Measurements from ENCODE around the gene CACNA1G.

The CACNA1G gene

DNA sequence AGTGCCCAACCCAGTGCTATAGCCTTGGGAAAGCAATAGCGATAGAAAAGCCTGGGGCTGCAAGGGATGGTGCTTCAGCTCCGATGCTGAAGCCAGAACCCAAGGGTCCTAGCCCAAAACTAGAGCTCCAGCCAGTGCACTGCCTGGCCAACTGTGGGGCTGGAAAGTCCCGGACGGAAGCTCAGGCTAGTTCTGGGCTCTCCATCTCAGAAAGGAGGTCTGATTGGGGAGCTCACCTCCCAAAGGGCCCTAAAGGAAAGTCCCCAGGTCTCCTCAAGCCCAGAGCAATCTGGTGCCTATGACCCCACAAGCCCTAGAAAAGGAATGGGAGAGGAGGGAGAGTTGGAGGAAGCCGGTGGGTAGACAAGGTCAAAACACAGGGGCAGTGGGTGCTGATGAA is 72.1 kb downstream of the CACNA1G start:
- no peak for DNase-seq (ENCODE audit: low read depth)

DNA sequence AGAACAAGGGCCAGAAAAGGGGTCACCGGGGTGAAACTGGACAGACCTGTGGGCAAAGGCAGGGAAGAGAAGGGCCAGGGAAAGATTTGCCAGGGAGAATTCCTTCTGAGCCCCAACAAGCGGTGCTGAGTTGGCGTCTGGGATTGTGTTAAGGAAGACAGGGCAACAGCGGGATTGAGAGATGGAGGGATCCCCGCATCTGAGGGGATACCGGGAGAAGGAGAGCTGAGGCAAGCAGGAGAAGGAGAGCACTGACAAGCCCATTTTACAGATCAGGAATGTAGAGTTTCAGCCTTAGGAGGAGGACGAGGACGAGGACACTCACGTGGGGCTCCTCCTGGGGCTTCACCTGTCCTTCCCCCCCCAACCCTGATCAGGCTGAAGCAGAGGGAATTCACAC is 73.2 kb downstream of the CACNA1G start:
- DNase-seq (ENCODE audit: low read depth) = no peak

DNA sequence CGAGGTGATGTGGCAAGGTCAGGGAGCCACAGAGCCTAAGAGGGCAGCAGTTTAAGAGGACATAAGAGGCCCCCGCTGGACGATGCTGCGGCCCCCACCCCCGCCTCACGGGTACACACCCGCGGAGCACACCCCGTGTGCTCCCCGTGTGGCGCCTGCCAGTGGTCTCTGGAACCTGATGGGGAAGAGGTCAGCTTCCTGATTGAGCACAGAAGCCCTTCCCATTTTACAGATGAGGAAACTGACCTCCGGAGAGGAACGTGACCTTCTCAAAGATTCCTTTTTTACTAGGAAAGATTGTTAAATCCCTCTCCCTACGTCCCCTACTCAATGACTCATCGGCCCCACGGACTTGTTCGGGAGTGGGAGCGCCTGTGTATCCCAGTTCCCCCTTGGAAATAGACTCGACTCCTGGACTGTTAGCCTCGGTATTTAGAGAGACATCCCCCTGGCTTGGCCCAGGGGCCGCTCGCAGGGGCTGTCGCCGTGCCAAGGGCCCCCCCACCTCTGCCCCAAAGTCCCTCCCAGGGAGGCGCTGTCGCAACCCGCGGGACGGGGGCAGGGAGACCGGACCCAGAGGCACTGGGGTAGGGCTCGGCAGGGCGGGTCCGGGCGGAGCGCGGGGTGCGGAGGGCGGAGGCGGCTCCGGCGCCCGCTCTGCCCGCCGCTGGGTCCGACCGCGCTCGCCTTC is 73.9 kb downstream of the CACNA1G start, which contains the start of gene ABCC3:
Gene ABCC3, plus strand, starts transcription at position 658 of the 691 bp plus-strand sequence. CDS start 56 bp downstream, outside the sequence.
- no peak for DNase-seq (ENCODE audit: low read depth)

DNA sequence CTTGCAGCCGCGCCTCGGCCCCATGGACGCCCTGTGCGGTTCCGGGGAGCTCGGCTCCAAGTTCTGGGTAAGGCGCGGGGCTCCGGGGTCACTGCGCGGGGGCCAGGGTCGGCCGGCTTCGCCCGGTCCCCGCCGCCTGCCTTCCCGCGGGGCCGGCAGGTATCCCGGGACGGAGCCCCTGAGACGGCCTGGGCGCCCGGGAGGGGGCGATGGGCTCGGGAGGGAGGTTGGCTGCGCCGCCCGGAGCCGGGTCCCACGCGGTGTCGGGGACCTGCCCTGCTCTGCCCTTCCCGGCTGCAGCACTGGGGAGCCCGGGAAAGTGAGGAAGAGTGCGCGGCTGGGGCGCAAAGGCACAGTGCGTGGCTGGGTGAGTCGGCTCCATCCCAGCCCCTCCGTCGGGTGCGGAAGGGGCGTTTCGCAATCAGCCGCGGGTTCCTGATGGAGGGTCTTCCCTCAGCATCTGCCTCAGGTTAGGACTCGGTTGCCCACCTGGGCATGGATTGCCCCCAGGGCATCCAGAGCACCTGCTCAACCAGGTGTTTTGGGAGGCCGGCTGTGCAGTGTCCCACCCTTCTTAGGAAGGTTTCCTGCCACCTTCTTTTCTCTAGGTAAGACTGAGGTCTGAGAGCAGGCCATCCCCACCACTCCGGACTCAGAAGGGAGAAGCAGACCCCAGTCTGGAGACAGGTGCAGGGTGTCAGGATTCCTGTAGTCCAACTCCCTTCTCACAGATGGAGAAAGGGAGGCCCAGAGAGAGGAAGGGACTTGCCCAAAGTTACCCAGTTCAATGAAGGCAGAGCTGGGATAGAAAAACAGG is 74.6 kb downstream of the CACNA1G start:
- DNase-seq (ENCODE audit: low read depth) = no peak

DNA sequence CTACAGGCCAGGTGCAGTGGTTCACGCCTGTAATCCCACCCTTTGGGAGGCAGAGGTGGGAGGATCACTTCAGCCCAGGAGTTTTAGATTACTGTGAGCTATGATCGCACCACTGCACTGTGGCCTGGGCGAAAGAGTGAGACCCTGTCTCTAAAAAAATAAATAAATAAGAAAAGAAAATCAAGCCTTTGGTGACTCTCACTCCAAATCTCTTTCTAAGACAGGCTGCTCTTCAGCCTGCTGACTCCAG is 75.1 kb downstream of the CACNA1G start:
- DNase-seq (ENCODE audit: low read depth) = no peak

DNA sequence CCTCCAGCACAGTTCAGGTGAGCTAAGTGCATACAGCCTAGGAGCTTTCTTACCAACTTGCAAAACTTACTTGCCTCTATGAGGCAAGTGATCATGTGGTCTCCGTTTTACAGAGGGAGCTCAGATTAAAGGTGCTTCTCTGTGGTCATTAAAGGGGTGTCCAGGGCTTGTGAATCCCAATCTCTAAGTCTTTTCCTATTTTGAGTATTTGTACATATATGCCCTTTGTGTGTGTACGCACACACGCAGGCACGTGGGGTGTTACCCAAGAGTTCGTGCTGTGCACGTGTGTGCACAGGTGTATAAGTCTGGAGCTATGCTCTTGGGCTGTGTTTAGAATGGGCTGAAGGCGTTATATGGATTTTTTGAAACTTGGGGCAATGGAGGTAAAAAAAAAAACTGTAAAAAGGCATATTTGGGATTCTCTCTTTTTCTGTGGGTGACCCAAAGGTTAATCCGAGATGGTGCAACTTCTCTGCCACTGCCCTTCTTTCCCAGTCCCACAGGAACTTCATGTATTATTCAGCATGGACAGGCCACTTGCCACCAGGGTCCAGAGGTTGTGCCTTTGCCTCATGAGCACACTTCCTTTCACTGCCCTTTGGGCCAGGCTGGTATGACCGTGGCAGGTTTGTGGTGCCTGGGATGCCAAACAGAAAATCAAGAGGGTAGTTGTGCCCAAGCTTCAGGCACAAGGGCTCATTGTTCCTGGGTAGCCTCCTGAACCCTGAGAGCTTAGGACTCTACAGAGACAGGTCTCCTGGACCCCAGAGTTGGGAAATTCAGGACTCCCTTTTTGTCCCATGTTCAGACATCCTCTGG is 75.7 kb downstream of the CACNA1G start:
- DNase-seq (ENCODE audit: low read depth) = no peak

DNA sequence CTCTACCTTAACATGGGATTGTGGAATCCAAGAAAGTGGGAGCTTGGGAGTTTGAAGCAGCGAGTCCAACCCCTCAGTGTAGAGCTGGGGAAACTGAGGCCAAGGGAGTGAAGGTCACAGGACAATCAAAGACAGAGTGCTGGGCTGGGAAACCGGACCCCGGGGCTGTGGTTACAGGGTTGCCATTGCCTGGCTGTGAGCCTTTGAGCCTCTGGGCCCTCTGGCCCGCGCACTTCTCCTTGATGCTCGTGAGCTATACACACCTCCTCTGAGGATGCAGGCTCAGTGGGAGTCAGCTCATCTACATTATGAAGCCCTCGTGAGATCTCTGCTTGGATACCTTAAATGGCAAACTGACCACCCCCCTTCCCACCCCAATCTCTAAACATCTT is 76.3 kb downstream of the CACNA1G start:
- DNase-seq (ENCODE audit: low read depth) = no peak

DNA sequence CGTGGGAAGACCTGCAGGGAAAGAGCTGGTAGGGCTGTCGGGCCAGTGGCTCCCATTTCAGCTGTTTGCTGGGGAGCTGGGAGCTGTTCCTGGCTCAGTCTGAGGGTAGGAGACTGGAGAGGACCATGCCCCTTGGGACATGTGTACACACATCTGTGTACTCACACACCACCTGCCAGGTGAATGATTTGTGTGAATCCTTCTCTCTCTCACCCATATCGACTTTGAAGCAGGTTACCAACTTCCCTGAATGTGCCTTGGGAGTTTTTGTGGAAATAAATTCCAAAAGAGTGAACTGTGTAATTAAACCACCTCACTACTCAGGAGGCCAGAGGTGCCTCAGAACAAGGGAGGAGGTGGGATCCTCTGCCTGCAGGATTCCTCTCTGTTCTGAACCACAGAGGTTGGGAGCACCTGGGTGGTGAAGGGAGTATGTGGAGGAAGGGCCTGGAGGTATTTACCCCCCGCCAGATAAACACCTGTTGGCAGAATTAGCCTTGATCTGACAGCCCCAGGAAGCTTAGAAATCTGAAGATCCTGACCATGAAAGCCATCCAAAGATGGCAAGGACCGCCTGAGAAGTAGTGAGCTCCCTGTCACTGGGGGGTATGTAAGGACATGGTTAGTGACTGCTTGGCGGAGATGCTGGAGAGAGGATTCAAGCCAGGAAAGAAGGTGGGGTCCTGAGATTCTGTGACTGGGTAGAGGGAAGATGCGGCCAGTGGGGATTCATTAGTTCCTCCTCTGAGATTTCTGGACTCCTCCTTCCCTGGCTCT is 77.5 kb downstream of the CACNA1G start:
- no peak for DNase-seq (ENCODE audit: low read depth)

DNA sequence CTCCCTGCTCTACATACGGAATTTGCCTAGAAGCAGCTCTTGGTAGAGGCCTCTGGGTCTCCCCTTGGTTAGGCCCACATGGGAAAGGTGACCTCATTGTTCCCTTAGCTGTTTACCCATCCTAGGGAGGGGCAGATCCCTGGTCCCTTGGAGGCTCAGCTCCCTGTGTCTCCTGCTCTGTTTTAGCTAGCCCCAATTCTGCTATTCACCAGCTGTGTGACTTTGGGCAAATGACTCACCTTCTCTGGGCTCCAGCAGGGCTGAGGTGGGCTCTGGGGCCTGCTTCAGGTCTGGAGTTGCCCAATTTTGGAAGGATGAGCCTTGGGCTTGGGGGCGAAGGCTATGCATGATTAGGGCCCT is 78.1 kb downstream of the CACNA1G start:
- DNase-seq (ENCODE audit: low read depth) = no peak

DNA sequence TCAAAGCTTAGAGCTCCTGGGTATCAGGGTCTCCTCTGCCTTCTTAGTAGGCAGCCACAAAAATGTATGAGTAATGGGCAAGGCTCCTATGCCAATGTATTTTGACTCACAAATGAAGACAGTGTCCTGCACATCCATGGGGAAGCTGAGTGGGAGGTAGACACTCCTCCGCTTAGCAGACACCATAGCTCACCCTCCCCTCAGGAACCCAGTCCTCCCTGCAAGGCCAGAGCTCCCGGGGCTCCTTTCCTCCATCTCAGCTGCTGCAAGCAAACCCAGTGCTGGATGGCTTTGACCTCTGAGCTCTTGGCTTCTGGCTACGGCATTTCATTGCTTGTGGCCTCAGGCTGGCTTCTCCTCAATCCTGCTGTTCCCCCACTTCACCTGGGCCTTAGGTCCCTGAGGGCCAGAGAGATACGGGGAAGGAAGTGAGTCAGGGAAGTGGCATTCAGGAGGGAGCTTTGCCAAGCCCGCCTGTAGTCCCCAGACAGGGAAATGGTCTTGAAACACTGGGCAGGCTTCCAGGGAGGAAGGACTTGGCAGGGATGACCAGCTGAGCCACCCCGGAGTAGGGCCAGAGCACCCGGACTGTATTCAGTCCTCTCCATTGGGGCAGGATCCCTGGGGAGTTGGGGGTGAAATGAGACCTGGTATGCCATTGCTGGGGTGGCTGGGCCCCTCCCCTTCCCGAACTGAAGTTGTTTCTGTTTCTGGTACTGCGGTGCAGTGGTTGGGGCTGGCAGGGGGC is 78.6 kb downstream of the CACNA1G start:
- DNase-seq (ENCODE audit: low read depth) = no peak

DNA sequence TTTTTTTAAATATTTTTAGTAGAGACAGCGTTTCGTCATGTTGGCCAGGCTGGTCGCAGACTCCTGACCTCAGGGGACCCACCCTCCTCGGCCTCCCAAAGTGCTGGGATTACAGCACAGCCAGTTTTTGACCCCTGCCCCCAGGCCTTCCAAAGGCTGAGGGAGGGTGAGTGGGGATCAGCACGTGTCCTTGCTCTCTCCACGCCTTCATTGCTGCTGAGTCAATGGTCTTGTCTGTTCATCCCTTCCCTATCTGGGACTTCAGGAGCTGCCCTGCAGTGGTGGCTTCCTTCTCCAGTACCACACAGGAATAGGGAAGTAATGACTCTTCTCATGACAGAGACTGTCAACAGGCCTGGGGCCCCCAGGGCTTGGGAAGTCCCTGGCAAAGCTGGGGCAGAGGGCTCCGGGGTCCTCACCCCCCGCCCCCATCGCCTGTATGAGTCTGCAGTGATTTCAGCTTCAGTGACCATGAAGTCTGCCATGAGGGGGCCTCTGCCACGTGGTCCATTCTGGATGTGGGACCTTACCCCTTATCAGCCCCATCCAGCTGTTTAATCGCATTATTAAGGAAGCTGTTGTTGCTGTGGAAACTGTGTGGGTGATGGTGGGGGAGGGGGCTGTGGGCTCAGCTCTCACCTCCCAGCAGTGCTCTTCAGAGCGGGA is 80.3 kb downstream of the CACNA1G start:
- no peak for DNase-seq (ENCODE audit: low read depth)

DNA sequence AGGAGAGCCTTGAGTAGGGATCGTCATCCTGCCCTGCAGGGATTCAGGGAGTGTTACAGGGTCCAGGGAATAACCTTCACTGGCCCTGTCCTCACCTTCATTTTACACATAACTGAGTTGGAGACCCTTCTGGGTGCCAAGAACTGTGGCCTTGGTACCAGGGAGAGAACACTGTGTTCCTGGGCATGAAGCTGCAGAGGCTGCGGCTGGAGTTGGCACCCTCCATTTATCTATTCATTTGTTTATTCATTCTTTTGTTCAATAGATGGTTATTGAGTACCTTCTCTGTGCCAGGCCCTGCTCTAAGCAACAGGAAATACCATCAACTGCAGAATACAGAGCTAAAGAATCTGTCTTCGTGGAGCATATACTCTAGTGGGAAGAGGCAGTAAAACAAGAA is 80.8 kb downstream of the CACNA1G start:
- DNase-seq (ENCODE audit: low read depth) = no peak

DNA sequence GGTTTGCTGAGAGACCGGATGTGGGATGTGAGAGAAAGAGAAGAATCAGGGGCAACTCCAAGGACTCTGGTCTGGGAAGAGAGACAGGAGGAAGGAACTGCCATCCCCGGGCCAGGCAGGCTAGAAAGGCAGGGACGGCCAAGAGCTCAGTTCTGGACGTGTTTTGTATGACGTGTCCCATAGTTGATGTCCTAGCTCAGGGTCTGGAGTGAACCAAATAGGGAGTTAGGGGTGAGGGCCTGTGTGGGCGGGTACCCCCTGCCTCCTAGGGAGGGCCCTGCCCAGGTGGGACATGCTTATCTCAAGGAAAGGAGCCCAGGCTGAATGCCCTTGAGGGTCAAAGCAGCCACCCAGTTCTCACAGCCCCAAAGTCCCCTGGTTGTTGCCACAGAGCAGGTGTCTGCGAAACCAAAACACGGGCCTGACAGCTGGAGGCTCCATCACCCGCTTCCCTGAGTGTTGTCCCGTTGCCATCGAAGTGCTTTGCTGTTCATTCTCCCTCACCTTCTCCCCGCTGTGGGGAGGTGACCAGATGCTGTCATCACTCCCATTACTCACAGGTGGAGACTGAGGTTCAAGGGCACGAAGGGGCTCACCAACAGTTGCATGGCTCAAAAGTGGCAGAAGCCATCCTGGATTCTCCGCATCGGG is 81.7 kb downstream of the CACNA1G start:
- no peak for DNase-seq (ENCODE audit: low read depth)

DNA sequence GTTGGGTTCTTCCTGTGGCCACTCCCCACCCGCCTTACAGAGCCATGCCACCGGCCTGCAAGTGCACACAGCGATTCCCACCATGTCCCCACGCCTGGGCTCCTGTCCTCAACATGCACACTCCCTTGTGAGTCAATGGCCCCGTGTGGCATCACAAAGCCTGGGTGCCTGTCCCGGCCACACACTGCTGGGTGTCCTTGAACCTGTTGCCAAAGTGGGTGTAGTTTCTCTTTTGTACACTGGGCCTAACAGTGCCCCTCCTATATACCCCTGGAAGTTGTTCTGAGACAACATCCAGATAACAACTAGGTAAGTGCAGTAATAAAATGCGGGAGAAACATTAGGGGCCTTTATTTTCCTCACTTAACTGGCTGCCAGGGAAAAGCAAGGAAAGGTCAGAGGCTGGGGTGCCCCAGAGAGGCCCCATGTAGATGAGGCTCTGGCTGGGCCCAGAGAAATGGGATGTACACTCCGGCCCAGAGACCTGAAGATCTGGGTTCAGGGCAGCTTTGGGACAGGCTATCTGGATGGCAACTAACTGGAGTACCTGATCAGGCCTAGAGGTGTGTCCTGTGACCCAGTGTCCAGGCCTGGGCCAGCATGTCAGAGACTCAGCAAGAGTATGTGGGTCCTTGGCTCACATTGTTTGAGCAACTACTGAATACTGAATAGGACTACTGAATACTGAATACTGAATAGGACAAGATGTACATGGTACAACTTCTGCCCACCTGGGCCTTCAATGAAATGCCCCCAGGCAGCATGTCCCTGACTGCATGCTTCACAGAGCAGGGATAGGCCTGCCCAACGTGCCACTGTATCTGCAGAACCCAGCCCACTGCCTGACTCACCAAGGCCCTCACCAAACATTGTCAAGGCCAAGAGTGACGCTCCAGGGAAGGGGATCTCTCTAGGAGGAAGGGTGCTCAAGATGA is 82.5 kb downstream of the CACNA1G start:
- DNase-seq (ENCODE audit: low read depth) = no peak

DNA sequence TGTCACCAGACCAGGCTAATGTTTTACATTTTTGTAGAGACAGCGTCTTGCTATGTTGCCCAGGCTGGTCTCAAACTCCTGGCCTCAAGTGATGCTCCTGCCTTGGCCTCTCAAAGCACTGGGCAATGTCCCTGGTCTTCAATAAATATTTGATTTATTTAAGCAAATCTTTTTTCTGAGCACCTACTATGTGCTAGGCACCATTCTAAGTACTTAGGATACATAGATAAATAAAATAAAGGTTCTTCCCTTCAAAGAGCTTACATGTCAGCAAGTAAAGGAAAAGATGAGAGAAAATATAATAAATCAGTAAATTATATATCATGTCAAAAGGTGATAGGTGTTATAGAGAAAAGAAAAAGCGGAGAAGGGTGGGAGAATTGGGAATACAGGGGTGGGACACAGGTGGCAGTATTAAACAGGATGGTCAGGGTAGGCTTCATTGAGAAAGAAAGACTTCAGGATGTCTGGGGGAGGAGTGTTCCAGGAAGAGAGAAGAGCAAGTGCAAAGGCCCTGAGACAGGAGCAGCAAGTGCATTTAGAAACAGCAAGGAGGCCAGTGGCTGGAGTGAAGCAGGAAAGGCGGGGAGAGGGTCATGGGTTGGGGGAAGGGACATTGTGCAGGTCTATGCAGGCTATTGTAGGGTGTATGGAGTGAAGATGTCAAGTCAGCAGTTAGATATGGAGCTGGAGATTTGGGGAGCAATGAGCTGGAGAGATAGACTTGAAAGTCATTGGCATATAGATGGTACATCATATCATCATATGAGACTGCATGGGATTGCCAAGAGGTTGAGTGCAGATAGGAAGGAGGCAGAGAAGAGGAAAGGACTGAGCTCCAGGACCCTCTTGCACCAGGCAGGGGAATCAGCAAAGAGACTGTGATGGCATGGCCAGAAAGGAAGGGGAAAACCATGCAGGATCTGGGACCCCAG is 85.5 kb downstream of the CACNA1G start:
- DNase-seq (ENCODE audit: low read depth) = no peak

DNA sequence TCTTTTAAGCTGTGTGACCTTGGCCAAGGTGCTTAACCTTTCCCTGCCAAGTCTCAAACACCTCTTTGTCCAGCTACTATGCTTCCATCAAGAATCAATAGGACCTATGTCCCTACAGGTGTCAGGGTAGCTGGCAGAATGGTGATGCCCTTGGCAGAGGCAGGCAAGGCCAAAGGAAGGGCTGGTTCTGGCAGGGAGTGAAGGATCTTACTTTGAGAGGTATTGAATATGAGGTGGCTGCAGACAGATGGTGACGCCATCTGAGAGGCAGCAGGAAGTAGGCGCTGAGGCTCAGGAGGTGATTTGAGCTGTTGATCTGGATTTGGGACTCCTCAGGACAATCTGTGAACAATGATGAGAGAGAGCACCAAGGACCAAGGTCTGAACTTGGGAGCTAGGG is 86.7 kb downstream of the CACNA1G start:
- no peak for DNase-seq (ENCODE audit: low read depth)

DNA sequence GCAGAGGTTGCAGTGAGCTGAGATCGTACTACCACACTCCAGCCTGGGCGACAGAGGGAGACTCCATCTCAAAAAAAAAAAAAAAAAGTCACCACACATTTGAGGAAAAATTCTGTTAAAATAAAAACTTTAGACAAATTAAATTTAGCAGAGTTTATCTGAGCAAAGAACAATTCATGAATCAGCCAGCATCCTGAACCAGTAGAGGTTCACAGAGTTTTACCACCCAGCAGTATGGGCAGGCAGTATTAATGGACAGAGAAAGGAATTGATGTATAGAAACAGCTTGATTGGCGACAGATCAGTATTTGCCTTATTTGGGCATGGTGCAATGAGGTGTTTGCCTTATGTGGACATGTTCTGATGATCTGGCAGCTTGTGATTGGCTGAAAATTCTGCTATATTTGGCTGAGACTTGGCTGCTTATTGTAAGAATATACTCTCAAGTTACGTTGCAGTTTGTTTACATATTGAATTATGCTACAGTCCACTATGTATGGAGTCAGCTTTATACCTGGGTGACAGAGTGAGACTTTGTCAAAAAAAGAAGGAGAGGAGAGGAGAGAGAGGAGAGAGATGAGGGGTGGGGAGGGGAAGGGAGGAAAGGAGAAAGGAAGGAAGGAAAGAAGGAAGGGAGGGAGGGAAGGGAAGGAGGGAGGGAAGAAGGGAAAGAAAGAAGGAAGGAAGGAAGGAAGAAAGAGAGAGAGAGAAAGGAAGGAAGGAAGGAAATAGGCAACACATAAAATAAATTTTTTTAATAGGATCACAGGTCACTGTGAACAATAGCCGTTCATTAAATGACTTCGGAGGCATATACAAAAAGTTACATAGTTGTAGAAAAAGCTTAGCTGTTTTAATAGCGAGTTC is 88.8 kb downstream of the CACNA1G start:
- no peak for DNase-seq (ENCODE audit: low read depth)

All from activated T-cell treated with anti-CD3 and anti-CD28 coated beads for 48 hours (primary cell).